Measurements from ENCODE around the gene CDC73. TPM values are rescaled to one million over a fixed set of nuclear protein-coding genes. Genes with fewer than 3 reads are reported as not detected.
"Not testable (repeated sequence)": the region's sequence is repeated elsewhere in the genome, so short reads cannot be mapped to it uniquely, and the experiment has no call there.

Gene CDC73
- total RNA-seq, 3 donors from 2014 or later = 50.5 to 61.4 (median 58.0) TPM

DNA sequence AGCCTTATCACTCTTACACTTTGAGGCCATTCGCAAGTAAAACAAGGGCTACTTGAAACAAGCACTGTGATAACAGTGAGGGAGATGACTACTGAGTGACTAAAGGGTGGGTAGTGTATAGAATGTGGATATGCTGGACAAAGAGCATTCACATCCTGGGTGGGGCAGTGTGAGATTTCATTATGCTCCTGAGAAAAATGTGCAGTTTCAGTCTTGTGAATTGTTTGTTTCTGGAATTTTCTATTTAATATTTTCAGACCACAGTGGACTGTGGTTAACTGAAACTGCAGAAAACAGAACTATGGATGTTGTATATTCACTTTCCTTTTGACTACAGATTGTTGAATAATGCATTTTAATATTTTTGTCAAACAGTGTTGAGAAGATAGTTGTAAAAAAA, 89.7 kb downstream of the CDC73 start:
- ATAC-seq = peak in 1 of 2 donors; percentile 56
- Mint-ChIP-seq H3K36me3 (ENCODE audit: insufficient read depth) (peaks cover 63% of the 10 kb centered on the region), H3K9me3 (peaks cover 22% of the 10 kb centered on the region), H3K4me3 (no peak overlapping the region), H3K4me1 (ENCODE audit: low read depth) (peaks cover 24% of the 10 kb centered on the region), H3K27me3 (ENCODE audit: low read depth) (no peaks in the 10 kb centered on the region)
- no peak for DNase-seq

DNA sequence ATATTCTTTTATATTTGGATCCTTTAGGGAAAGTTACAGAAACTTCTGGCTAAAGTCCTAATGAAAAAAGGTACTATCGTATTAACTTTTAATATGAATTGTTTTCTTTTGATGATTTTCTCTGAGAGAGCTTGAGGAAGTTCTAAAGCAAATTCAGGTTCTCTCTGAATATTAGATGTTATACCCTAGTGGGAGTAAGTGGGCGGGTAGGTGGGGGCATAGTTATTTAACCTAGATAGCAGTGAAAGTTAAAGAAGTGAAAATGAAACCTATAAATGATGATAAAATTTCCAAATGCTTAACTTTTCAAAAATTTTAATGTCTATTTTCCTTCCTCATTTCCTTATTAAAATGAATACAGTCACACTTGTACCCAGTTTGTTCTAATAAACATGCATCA, 90.8 kb downstream of the CDC73 start:
- Mint-ChIP-seq H3K27me3 (ENCODE audit: low read depth) (no peaks in the 10 kb centered on the region), H3K9me3 (peaks cover 11% of the 10 kb centered on the region), H3K4me1 (ENCODE audit: low read depth) (peaks cover 24% of the 10 kb centered on the region), H3K36me3 (ENCODE audit: insufficient read depth) (peaks cover 56% of the 10 kb centered on the region), H3K4me3 (no peak overlapping the region)
- DNase-seq = no peak
- no peak for ATAC-seq

DNA sequence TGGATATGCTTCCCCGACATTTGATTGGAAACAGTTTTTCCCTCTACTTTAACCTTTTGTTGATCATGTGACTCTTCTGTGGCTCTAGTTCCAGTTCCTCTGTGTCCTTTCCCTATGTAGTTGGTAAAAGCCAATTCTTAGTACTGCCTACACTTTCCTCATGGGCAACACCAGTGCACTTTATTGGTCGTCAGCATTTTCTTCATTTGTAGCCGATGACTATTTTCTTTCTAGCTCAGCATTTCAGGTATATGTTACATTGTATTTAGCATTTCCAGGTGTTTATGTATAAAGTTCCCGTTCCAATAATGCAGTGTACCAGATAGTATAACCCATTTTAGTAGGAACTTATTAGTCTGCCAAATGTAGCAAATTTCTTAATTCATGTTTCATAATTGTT, 92.2 kb downstream of the CDC73 start:
- no peak for ATAC-seq
- H3K27me3 Mint-ChIP-seq (ENCODE audit: low read depth) = no peaks in the 10 kb centered on the region
- H3K4me3 Mint-ChIP-seq = no peak overlapping the region
- H3K4me1 Mint-ChIP-seq (ENCODE audit: low read depth) = peaks cover 24% of the 10 kb centered on the region
- H3K9me3 Mint-ChIP-seq = peaks cover 6% of the 10 kb centered on the region
- DNase-seq = no peak
- H3K36me3 Mint-ChIP-seq (ENCODE audit: insufficient read depth) = peaks cover 57% of the 10 kb centered on the region

DNA sequence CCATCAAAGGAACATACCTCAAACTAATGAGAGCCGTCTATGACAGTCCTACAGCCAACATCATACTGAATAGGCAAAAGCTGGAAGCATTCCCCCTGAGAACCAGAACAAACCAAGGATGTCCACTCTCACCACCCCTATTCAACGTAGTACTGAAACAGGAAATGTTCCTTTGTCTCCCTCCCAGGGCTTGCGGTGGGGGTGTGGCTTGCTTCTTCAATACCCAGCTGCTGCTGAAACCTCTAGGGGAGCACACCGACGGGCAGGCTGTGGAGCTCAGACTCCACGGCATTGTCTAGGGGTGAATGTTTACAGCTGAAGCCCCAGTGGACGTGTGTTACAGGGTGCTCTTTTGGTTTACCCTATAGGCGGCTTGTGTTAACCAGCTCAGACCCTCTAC, 95.1 kb downstream of the CDC73 start:
- peaks cover 48% of the 10 kb centered on the region for H3K36me3 Mint-ChIP-seq (ENCODE audit: insufficient read depth)

DNA sequence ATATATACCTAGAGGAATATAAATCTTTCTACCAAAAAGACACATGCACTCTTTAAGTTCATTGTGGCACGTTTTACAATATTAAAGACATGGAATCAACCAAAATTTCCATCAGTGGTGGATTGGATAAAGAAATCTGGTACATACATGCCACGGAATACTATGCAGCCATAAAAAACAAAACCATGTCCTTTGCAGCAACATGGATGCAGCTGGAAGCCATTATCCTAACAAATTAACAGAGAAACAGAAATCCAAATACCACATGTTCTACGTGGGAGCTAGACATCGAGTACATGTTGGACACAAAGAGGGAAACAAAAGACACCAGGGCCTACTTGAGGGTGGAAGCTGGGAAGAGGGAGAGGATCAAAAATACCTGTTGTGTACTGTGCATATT, 97.6 kb downstream of the CDC73 start:
- H3K36me3 Mint-ChIP-seq (ENCODE audit: insufficient read depth) = peaks cover 49% of the 10 kb centered on the region
- peaks cover 7% of the 10 kb centered on the region for H3K4me1 Mint-ChIP-seq (ENCODE audit: low read depth)

More for the DNA sequence above, 95.1 kb downstream of the CDC73 start:
- Mint-ChIP-seq H3K4me1 (ENCODE audit: low read depth) (peaks cover 12% of the 10 kb centered on the region), H3K4me3 (no peak overlapping the region), H3K27me3 (ENCODE audit: low read depth) (no peaks in the 10 kb centered on the region), H3K9me3 (no peaks in the 10 kb centered on the region)
- ATAC-seq (no peak), DNase-seq (no peak)

DNA sequence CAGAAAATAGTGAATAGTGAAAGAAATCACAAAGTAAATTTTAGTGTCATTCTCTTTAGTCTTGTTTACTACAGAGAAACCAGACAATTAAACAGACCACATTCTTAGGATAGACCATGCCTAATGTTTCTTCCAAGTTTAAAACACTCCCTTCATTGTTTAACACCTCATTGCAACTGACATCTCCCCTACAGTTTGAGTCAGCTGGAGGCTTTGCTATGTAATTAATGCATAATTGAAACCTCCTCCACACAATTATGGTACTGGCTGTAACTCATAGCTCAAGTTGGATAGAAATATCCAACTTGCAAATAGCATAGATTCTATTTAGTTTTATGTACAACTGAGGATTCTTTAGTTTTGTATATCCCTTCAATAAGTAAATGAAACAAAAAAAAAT, 99.8 kb downstream of the CDC73 start:
- Mint-ChIP-seq H3K9me3 (no peaks in the 10 kb centered on the region), H3K27me3 (ENCODE audit: low read depth) (no peaks in the 10 kb centered on the region), H3K4me3 (no peak overlapping the region), H3K4me1 (ENCODE audit: low read depth) (peaks cover 18% of the 10 kb centered on the region), H3K36me3 (ENCODE audit: insufficient read depth) (peaks cover 52% of the 10 kb centered on the region)
- no peak for ATAC-seq
- DNase-seq = no peak

More for the DNA sequence above, 97.6 kb downstream of the CDC73 start:
- H3K27me3 Mint-ChIP-seq (ENCODE audit: low read depth) = no peaks in the 10 kb centered on the region
- DNase-seq (no peak), ATAC-seq (no peak)
- H3K4me3 Mint-ChIP-seq = no peak overlapping the region
- H3K9me3 Mint-ChIP-seq = no peaks in the 10 kb centered on the region

DNA sequence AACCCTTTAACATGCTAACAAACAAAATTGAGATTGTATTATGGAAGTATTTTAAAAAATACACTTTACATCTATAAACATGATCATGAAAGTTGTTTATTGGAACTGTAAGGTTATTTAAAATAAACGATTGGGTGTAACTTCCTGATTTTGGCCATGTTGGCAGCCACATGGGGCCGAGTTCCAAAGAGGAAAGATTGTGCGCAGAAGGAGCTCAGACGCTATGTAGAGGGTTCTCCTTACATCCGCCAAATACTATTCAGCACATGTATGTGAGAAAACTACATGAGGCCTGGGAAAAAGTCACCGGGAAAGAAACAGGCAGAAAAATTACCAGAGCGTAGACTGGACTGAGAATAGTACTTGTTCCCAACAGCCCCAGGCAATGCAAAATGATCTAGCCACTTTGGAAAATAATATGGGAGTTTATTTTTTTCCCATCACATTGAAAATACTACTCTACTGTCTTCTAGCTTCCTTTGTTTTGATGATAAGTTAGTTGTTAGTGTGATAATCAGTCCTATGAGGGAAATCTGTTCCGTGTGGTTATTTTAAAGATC, 100.3 kb downstream of the CDC73 start:
- H3K4me1 Mint-ChIP-seq (ENCODE audit: low read depth) = peaks cover 22% of the 10 kb centered on the region
- no peaks in the 10 kb centered on the region for H3K9me3 Mint-ChIP-seq
- H3K4me3 Mint-ChIP-seq = no peak overlapping the region
- DNase-seq (no peak), ATAC-seq (no peak)
- peaks cover 54% of the 10 kb centered on the region for H3K36me3 Mint-ChIP-seq (ENCODE audit: insufficient read depth)
- H3K27me3 Mint-ChIP-seq (ENCODE audit: low read depth) = no peaks in the 10 kb centered on the region

DNA sequence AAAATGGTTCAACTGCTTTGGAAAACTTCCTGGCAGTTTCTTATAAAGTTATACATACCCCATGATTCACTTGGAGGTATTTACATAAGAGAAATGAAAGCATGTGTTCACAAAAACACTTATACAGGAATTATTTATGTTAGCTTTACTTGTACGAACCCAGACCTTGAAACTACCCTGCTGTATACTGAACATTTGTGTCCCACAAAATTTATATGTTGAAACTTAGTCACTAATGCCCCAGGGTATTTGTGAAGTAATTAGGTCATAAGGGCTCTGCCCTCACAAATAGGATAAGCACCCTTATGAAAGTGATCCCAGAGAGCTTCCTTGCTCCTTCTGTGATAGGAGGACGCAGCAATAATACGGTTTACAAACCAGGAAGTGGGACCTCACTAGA, 107.3 kb downstream of the CDC73 start:
- no peaks in the 10 kb centered on the region for H3K27me3 Mint-ChIP-seq (ENCODE audit: low read depth)
- H3K36me3 Mint-ChIP-seq (ENCODE audit: insufficient read depth) = peaks cover 35% of the 10 kb centered on the region
- peaks cover 16% of the 10 kb centered on the region for H3K4me1 Mint-ChIP-seq (ENCODE audit: low read depth)
- H3K4me3 Mint-ChIP-seq = no peak overlapping the region
- DNase-seq (no peak), ATAC-seq (no peak)
- H3K9me3 Mint-ChIP-seq = no peaks in the 10 kb centered on the region

DNA sequence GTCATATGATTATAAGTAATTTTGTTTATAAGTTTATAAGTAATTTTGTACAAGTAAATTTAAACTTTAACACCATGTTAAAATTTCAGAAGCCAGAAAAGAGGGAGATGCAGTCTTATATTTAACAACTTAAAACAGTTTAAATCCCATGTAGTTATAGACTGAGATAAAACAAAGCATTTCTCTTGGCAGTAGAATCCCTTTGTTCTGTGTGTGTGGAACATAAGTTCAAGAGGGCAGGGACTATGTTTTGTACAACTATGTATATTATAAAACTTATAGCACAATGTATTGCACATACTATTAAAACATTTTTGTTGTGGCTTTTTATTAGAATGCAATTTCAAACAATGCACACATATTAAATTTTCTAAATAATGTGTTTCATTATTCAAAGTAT, 109.3 kb downstream of the CDC73 start:
- peaks cover 34% of the 10 kb centered on the region for H3K36me3 Mint-ChIP-seq (ENCODE audit: insufficient read depth)
- H3K4me1 Mint-ChIP-seq (ENCODE audit: low read depth); H3K27me3 Mint-ChIP-seq (ENCODE audit: low read depth); H3K4me3 Mint-ChIP-seq; ATAC-seq; H3K9me3 Mint-ChIP-seq; DNase-seq: not testable (repeated sequence)

DNA sequence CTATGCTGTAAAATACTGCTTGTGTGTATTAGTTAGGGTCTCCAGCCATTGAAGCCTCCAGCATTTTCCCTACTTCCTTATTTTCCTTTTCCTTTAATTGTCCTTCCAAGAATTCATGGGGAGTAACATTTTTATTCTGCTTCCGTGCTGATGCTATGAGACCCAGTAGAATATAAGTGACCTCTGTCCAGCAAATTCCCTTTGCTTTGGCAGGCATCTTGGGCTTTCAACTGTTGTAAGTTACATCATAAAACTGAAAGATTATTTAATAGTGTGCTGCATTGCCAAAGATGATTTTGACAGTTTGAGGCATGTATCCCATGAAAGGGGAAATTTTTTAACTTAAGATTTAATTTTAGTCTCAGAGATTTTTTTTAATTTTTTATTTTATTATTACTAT, 112.7 kb downstream of the CDC73 start:
- Mint-ChIP-seq H3K36me3 (ENCODE audit: insufficient read depth) (peaks cover 42% of the 10 kb centered on the region), H3K4me1 (ENCODE audit: low read depth) (peaks cover 12% of the 10 kb centered on the region), H3K4me3 (no peak overlapping the region), H3K9me3 (no peaks in the 10 kb centered on the region), H3K27me3 (ENCODE audit: low read depth) (no peaks in the 10 kb centered on the region)
- DNase-seq (no peak), ATAC-seq (no peak)

DNA sequence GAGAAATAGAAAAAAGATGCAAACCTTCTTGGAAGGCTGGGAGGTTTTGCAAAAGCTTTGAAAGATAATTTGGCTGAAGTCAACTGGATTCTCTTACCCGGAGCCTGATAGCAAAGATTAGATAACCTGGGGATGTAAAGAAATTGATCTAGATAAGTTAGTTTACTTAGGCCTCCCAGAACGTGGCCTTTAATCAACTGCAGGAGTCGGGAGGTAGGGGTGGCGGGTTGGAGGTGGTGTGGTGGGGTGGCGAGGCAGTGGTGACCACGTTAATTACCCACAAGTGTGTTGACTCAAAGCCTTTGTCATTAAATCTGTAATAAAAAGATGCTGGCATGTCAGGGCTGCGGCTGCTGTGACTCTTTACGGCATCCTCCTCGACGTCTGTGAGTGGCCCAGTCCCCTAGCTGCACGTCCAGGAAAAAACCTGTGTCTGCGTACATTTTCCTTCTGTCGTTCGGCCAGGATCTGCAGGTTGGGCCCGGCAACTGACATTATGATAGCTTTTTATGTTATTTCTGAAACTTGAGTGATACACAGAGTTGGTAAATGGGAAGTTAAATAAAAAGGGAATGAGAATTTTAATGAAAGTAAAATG, 115.6 kb downstream of the CDC73 start:
- peaks cover 4% of the 10 kb centered on the region for H3K9me3 Mint-ChIP-seq
- H3K27me3 Mint-ChIP-seq (ENCODE audit: low read depth) = no peaks in the 10 kb centered on the region
- DNase-seq = no peak
- no peak overlapping the region for H3K4me3 Mint-ChIP-seq
- H3K36me3 Mint-ChIP-seq (ENCODE audit: insufficient read depth) = peaks cover 61% of the 10 kb centered on the region
- H3K4me1 Mint-ChIP-seq (ENCODE audit: low read depth) = peaks cover 36% of the 10 kb centered on the region
- ATAC-seq = no peak

DNA sequence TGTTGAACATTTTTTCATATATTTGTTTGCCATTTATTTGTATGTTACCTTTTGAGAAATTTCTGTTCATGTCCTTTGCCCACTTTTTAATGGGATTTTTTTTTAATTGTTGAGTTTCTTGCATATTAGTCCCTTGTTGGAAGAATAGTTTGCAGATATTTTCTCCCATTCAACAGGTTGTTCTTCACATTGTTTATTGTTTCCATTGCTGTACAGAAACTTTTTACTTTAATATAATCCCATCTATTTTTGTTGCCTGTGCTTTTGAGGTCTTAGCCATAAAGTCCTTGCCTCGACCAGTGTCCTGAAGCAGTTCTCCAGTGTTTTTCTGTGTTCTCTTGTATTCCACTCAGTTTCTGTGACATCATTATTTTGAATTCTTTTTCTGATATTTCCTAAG, 118.8 kb downstream of the CDC73 start:
- H3K9me3 Mint-ChIP-seq = peaks cover 8% of the 10 kb centered on the region
- H3K4me1 Mint-ChIP-seq (ENCODE audit: low read depth) = peaks cover 39% of the 10 kb centered on the region
- ATAC-seq (no peak), DNase-seq (no peak)
- no peaks in the 10 kb centered on the region for H3K27me3 Mint-ChIP-seq (ENCODE audit: low read depth)
- H3K36me3 Mint-ChIP-seq (ENCODE audit: insufficient read depth) = peaks cover 56% of the 10 kb centered on the region
- no peak overlapping the region for H3K4me3 Mint-ChIP-seq

DNA sequence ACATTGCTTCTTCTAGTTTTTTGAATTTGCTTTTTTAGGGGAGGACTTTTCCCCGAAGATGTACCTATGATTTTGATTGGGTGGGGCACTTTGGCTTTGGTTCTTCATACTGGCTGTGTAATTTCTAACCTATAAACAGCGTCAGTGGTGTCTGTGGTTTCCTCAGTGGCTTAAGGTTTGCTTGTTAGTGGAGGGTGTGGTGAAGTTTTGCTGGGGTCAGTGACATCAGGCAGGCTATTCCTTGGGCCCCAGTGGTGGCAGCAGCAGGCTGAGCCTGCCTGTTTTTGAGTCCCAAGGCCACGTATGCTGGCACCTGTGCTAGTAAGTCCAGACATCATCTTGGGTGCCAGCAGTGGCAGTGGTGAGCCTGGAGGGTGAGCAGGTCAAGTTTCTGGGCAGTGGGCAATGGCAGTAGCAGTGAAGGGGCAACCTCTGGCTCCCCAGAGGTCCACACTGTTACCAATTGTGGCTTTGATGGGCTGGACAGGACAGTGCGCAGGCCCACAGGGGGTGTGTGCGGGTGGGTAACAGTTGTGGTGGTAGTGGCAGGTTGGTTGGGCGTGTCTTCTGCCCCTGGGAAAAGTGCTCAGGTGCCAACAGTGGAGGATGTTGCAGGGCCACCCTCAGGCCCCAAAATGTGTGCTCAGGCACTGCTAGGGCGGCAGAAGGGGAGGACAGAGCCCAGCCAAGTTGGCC, 119.4 kb downstream of the CDC73 start:
- Mint-ChIP-seq H3K4me3 (no peak overlapping the region), H3K36me3 (ENCODE audit: insufficient read depth) (peaks cover 58% of the 10 kb centered on the region), H3K27me3 (ENCODE audit: low read depth) (no peaks in the 10 kb centered on the region), H3K4me1 (ENCODE audit: low read depth) (peaks cover 39% of the 10 kb centered on the region), H3K9me3 (peaks cover 8% of the 10 kb centered on the region)
- ATAC-seq (peak in 1 of 2 donors; percentile 21), DNase-seq (no peak)

DNA sequence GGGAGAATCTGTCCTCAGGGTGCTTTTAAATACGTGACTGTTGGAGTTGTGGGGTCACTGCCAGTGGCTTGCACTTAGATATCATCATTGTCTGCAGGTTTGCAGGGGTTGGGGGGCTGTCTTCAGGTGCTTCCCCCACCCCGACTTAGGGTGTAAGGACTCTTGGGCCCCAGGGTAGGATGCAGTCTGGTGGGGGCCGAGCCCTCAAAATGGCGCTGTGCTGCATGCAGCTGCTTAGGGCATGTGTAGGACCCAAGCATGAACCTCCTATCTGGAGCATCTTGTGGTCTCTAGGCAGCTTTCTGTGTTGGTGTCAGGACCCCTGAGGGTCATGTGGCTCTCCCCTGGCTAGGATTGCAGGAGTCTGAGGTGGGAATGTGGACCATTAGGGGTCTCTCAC, 120.2 kb downstream of the CDC73 start:
- DNase-seq (no peak), ATAC-seq (no peak)
- Mint-ChIP-seq H3K4me1 (ENCODE audit: low read depth) (peaks cover 39% of the 10 kb centered on the region), H3K9me3 (peaks cover 11% of the 10 kb centered on the region), H3K36me3 (ENCODE audit: insufficient read depth) (peaks cover 58% of the 10 kb centered on the region), H3K4me3 (no peak overlapping the region), H3K27me3 (ENCODE audit: low read depth) (no peaks in the 10 kb centered on the region)

DNA sequence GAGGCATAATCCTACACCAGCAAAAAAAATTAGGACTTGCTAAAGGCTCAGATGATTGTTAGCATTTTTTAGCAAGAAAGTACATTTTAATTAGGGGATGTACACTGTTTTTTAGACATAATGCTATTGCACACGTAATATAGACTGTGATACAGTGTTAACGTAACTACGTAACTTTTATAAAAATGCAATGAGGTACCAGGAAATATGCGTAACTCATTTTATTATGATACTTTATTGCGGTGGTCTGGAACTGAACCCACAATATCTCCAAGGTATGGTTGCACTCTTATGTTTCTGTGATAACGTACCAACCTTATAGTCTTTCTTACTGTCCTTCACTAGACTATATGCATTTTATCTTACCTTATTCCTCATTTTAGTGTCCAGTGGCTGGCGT, 127.4 kb downstream of the CDC73 start:
- ATAC-seq (no peak), DNase-seq (no peak)
- H3K9me3 Mint-ChIP-seq = peaks cover 15% of the 10 kb centered on the region
- H3K4me1 Mint-ChIP-seq (ENCODE audit: low read depth) = peaks cover 3% of the 10 kb centered on the region
- peaks cover 35% of the 10 kb centered on the region for H3K36me3 Mint-ChIP-seq (ENCODE audit: insufficient read depth)
- no peak overlapping the region for H3K4me3 Mint-ChIP-seq
- H3K27me3 Mint-ChIP-seq (ENCODE audit: low read depth) = no peaks in the 10 kb centered on the region

All from activated T-cell treated with anti-CD3 and anti-CD28 coated beads, Interleukin-2, amount 50 U/mL, for 4 hours (primary cell).